GM12878 (cell line): ENCODE results near the gene NUP50. TPM values are rescaled to one million over a fixed set of nuclear protein-coding genes. Genes with fewer than 3 reads are reported as not detected.

Experiments used
- ATAC-seq: fragments of 200-7000 bp; cut with Tn5 transposase; 3 replicates; pipeline ENCODE4 v1.9.1; 2020; ENCODE audit warnings: mild to moderate bottlenecking, moderate library complexity
- BruUV-seq: library from RNA; stranded (reverse); fragments of 400-500 nt; replicated peaks from 2 replicates; lab custom pipeline; 2021; lab: Mats Ljungman, UMichigan
- CTCF ChIA-PET: fragments of 300-600 bp; sonication (Branson Sonifier 250); formaldehyde crosslinking; extraction: SDS; loops from one replicate; lab custom pipeline; 2021; ENCODE audit warnings: inconsistent platforms; lab: Yijun Ruan, JAX
- POLR2A ChIA-PET: fragments of 350-600 bp; formaldehyde crosslinking; extraction: SDS; loops from one replicate; lab custom pipeline; 2021; ENCODE audit warnings: inconsistent platforms; lab: Charles Lee
- RAD21 ChIA-PET: fragments of 300-600 bp; sonication (Branson Sonifier 250); formaldehyde crosslinking; loops from one replicate; lab custom pipeline; 2023; ENCODE audit warnings: antibody characterized with exemption; ENCODE audit not compliant: unreplicated experiment; lab: Charles Lee
- SMC1A ChIA-PET: fragments of 300-600 bp; sonication (Branson Sonifier 250); formaldehyde crosslinking; loops from one replicate; lab custom pipeline; 2023; ENCODE audit not compliant: unreplicated experiment, uncharacterized antibody; lab: Charles Lee
- DNase-seq: peaks from one replicate; pipeline ENCODE4 v3.0.0-alpha.2; 2011; ENCODE audit warnings: low read depth, low spot score
- FAIRE-seq: peaks from 3 replicates; lab custom pipeline; 2011; peaks lifted over from hg19 to GRCh38; lab: Jason Lieb, UNC
- H2AFZ ChIP-seq: 2 replicates; pipeline ENCODE4 v1.6.0; 2011; ENCODE audit warnings: low read depth, low read length, control low read depth; ENCODE audit not compliant: control insufficient read depth
- H3K27ac ChIP-seq: 2 replicates; pipeline ENCODE4 v1.5.1; 2011; ENCODE audit warnings: control low read depth; ENCODE audit not compliant: control insufficient read depth, insufficient read depth
- H3K27me3 ChIP-seq, 2 experiments: replicated peaks in 1 of 2; 2 replicates each; pipeline versions ENCODE4 v1.6.0 to v1.6.1; 2011; ENCODE audit warnings: low read length in 1 of 2; ENCODE audit not compliant: control insufficient read depth in 2 of 2, insufficient read depth in 2 of 2
- H3K36me3 ChIP-seq, 2 experiments: 2 replicates each; pipeline ENCODE4 v1.5.1; 2011; ENCODE audit warnings: low read length in 1 of 2; ENCODE audit not compliant: control insufficient read depth in 2 of 2, insufficient read depth in 2 of 2
- H3K4me1 ChIP-seq: 2 replicates; pipeline ENCODE4 v1.6.1; 2011; ENCODE audit warnings: mild to moderate bottlenecking, low read length, moderate library complexity, mixed read lengths; ENCODE audit not compliant: control insufficient read depth, insufficient read depth
- H3K4me2 ChIP-seq: 2 replicates; pipeline ENCODE4 v1.6.0; 2011; ENCODE audit warnings: control low read depth; ENCODE audit not compliant: control insufficient read depth, insufficient read depth
- H3K4me3 ChIP-seq: fragments of 200-600 bp; sonication (generic); 2 replicates; pipeline ENCODE4 v1.5.1; 2016
- H3K79me2 ChIP-seq: 2 replicates; pipeline ENCODE4 v1.6.0; 2011; ENCODE audit warnings: low read length; ENCODE audit not compliant: control insufficient read depth, insufficient read depth
- H3K9ac ChIP-seq: 2 replicates; pipeline ENCODE4 v1.8.0; 2011; ENCODE audit warnings: low read length, control low read depth, mixed read lengths; ENCODE audit not compliant: control insufficient read depth, insufficient read depth
- H3K9me3 ChIP-seq: replicated peaks from 3 replicates; pipeline ENCODE4 v1.5.1; 2011; ENCODE audit warnings: mild to moderate bottlenecking, low read length; ENCODE audit not compliant: control insufficient read depth, insufficient read depth
- H4K20me1 ChIP-seq: 2 replicates; pipeline ENCODE4 v1.6.0; 2011; ENCODE audit not compliant: control insufficient read depth, insufficient read depth
- BMI1 ChIP-seq: fragments of 450-650 bp; IDR thresholded peaks from 2 replicates; pipeline ENCODE4 v1.6.1; 2016; ENCODE audit warnings: mild to moderate bottlenecking, moderate library complexity, borderline replicate concordance
- CTCF ChIP-seq, 3 experiments: IDR thresholded peaks in 2 of 3; conservative IDR thresholded peaks in 1 of 3; 2 replicates each; pipeline ENCODE4 v1.5.1; 2011; ENCODE audit warnings: low read depth in 3 of 3, low read length in 3 of 3, mild to moderate bottlenecking in 3 of 3, control low read depth in 2 of 3, moderate library complexity in 2 of 3, inconsistent platforms in 1 of 3, mixed read lengths in 1 of 3; ENCODE audit not compliant: control insufficient read depth in 2 of 3, insufficient read depth in 1 of 3; ENCODE audit errors: extremely low read depth in 1 of 3
- HDGF ChIP-seq: fragments of 450-650 bp; IDR thresholded peaks from 2 replicates; pipeline ENCODE4 v1.6.1; 2016; ENCODE audit warnings: antibody characterized with exemption
- IKZF1 ChIP-seq: fragments of 450-650 bp; conservative IDR thresholded peaks from 2 replicates; pipeline ENCODE4 v1.6.1; 2017; ENCODE audit warnings: antibody characterized with exemption, mild to moderate bottlenecking
- IRF4 ChIP-seq: IDR thresholded peaks from 2 replicates; pipeline ENCODE4 v1.6.1; 2011; ENCODE audit warnings: low read depth, low read length
- IRF5 ChIP-seq: fragments of 450-650 bp; IDR thresholded peaks from 2 replicates; pipeline ENCODE4 v1.6.1; 2017; ENCODE audit warnings: borderline replicate concordance
- JUNB ChIP-seq: IDR thresholded peaks from 2 replicates; pipeline ENCODE4 v1.6.1; 2016; ENCODE audit warnings: antibody characterized with exemption, mild to moderate bottlenecking
- KLF5 ChIP-seq: fragments of 450-650 bp; IDR thresholded peaks from 2 replicates; pipeline ENCODE4 v1.6.1; 2014; ENCODE audit warnings: mild to moderate bottlenecking; ENCODE audit not compliant: partially characterized antibody
- MTA3 ChIP-seq: IDR thresholded peaks from 2 replicates; pipeline ENCODE4 v1.6.1; 2012; ENCODE audit warnings: low read length, inconsistent platforms, borderline replicate concordance
- PAX5 ChIP-seq: IDR thresholded peaks from 2 replicates; pipeline ENCODE4 v1.6.1; 2011; ENCODE audit warnings: low read depth, low read length, borderline replicate concordance
- RAD21 ChIP-seq: IDR thresholded peaks from 2 replicates; pipeline ENCODE4 v1.6.1; 2011; ENCODE audit warnings: mild to moderate bottlenecking, low read depth, low read length, moderate library complexity; ENCODE audit not compliant: insufficient read depth
- RUNX3 ChIP-seq: IDR thresholded peaks from 2 replicates; pipeline ENCODE4 v1.6.1; 2012; ENCODE audit warnings: low read length, inconsistent platforms
- SMAD5 ChIP-seq: IDR thresholded peaks from 2 replicates; pipeline ENCODE4 v1.6.1; 2016; ENCODE audit warnings: antibody characterized with exemption, low read depth
- SMC3 ChIP-seq: IDR thresholded peaks from 2 replicates; pipeline ENCODE4 v1.6.1; 2011; ENCODE audit warnings: low read length, improper control_type of control experiment, borderline replicate concordance
- WGBS: methylation state at CpG from one replicate; pipeline ENCODE4 v1.1.6; 2016; ENCODE audit warnings: low lambda C conversion rate; ENCODE audit not compliant: insufficient replicate concordance, insufficient coverage; ENCODE audit errors: missing lambda C conversion rate; 5-methylcytosine and 5-hydroxymethylcytosine counted together
- in situ Hi-C: fragments of 300-500 bp; cut with MboI; formaldehyde crosslinking; loops from 9 replicates; pipeline ENCODE4 v1.14.3; 2018; ENCODE audit warnings: mixed read lengths
- intact Hi-C: fragments of 100-400 bp; cut with micrococcal nuclease; formaldehyde crosslinking; loops from one replicate; pipeline ENCODE4 v1.14.2; 2022; ENCODE audit not compliant: unreplicated experiment
- polyA plus RNA-seq, 11 experiments: library from polyadenylated mRNA; depleted of rRNA in 4 of 11; unstranded in 6 of 11; stranded (reverse) in 5 of 11; fragments of >200 nt; fragmentation: Nextera tagmentation in 4 of 11; fragmentation: Illumina TruSeq in 1 of 11; extraction: Ambion mirVana in 4 of 11; extraction: Trizol in 1 of 11; gene quantifications; 1 replicate in 1 of 11; 2 replicates in 10 of 11; pipeline versions ENCODE4 v1.2.1 to v1.2.3, GENCODE V29; 2011 to 2016; ENCODE audit warnings: inconsistent platforms in 2 of 11, missing spikeins in 2 of 11, low read depth in 1 of 11
- total RNA-seq, 4 experiments: library from RNA; depleted of rRNA in 3 of 4; stranded (reverse); fragments of >200 nt in 3 of 4; fragmentation: Illumina TruSeq in 1 of 4; extraction: Trizol in 1 of 4; gene quantifications; 2 replicates each; pipeline versions ENCODE4 v1.2.1 to v1.2.3, GENCODE V29; 2013 to 2021
- TF ChIP-seq, protein P1 (sequence below): IDR thresholded peaks from 2 replicates; pipeline ENCODE4 v1.6.1; 2011; ENCODE audit warnings: low read depth, mild to moderate bottlenecking, low read length, moderate library complexity, borderline replicate concordance; ENCODE audit errors: extremely low read depth
- TF ChIP-seq, protein P2 (sequence below): IDR thresholded peaks from 2 replicates; pipeline ENCODE4 v1.6.1; 2012; ENCODE audit warnings: low read depth, low read length, improper control_type of control experiment

The NUP50 gene
- total and polyA plus RNA-seq, 10 of the 15 experiments (the other 5 are each of a cell fraction or from before 2014, with no cell fraction given): 36.8 to 125 (median 78.8) TPM

- no peak for DNase-seq
- Histone ChIP-seq H3K4me3 (no peak overlapping the region), H3K9ac (no peak overlapping the region), H3K79me2 (peaks cover 4% of the 10 kb centered on the region), H3K4me1 (peaks cover 7% of the 10 kb centered on the region), H3K4me2 (no peak overlapping the region), H4K20me1 (no peaks in the 10 kb centered on the region), H3K9me3 (no peaks in the 10 kb centered on the region), H3K27ac (no peak overlapping the region), H3K36me3 (peaks cover 5 to 27% of the 10 kb centered on the region in 2 experiments; a peak in 3 of 4 replicates), H3K27me3 (no peaks in the 10 kb centered on the region), H2AFZ (no peak overlapping the region)
- 81% methylated on average over 28 of the region's 29 CpGs for WGBS
- TF ChIP-seq IRF5 (no peak), SMC3 (peak; percentile 17; the same call in 1 of the 2 replicates), BMI1 (peak; percentile 41; the same call in 1 of the 2 replicates), CTCF (IDR thresholded peaks at IDR 0.05 in 2 of 3, conservative IDR thresholded peaks at IDR 0.05 in 1 of 3; ENCODE audit: control insufficient read depth in 2 of 3, extremely low read depth in 1 of 3, insufficient read depth in 1 of 3, low read depth in 3 of 3, low read length in 3 of 3) (peak; percentile 41 to 88 (median 65)), IKZF1 (0 out of 2 replicates have a peak, but pooled peaks have one; percentile 19), SMAD5 (no peak), RUNX3 (no peak), MTA3 (no peak), JUNB (0 out of 2 replicates have a peak, but pooled peaks have one; percentile 23), RAD21 (0 out of 2 replicates have a peak, but pooled peaks have one; percentile 32), IRF4 (peak; percentile 38; the same call in 1 of the 2 replicates), PAX5 (no peak), HDGF (no peak), KLF5 (no peak)
- TF ChIP-seq, protein P1, sequence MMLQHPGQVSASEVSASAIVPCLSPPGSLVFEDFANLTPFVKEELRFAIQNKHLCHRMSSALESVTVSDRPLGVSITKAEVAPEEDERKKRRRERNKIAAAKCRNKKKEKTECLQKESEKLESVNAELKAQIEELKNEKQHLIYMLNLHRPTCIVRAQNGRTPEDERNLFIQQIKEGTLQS: no peak
- TF ChIP-seq, protein P2, sequence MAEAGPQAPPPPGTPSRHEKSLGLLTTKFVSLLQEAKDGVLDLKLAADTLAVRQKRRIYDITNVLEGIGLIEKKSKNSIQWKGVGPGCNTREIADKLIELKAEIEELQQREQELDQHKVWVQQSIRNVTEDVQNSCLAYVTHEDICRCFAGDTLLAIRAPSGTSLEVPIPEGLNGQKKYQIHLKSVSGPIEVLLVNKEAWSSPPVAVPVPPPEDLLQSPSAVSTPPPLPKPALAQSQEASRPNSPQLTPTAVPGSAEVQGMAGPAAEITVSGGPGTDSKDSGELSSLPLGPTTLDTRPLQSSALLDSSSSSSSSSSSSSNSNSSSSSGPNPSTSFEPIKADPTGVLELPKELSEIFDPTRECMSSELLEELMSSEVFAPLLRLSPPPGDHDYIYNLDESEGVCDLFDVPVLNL: no peak
- in situ Hi-C loops (no loop called here), intact Hi-C loops (no loop called here)
- FAIRE-seq: no peak
- no TSS peak for BruUV-seq
- ChIA-PET POLR2A (interaction anchor here (0.7 kb wide), 1 partner anchor 39 kb away, joined by 3 read pairs; no protein-coding TSS in a partner anchor), RAD21 (no interaction called here), SMC1A (interaction anchor here (1.0 kb wide), 2 partner anchors 17 to 44 kb away, joined by 3 read pairs; no protein-coding TSS in a partner anchor), CTCF (interaction anchor here (0.8 to 2.3 kb wide), 8 partner anchors 10 to 106 kb away, joined by 3 to 7 read pairs (median 3); no protein-coding TSS in a partner anchor)
- peak; percentile 32 for ATAC-seq
Measured at GRCh38 chr22:45208993-45209838, 45.5 kb downstream of the NUP50 start.
